Thoracic aorta (tissue), 2 donors: Measurements from ENCODE around the gene ZNF513. TPM values are rescaled to one million over a fixed set of nuclear protein-coding genes. Genes with fewer than 3 reads are reported as not detected.

Experiments used
- ATAC-seq: fragments of 150-250 bp; one replicate; pipeline ENCODE4 v1.8.0; 2017; ENCODE audit warnings: low read depth; ENCODE audit not compliant: insufficient number of reproducible peaks, low FRiP score
- DNase-seq: peaks from one replicate; pipeline ENCODE4 v3.0.0-alpha.2; 2020; ENCODE audit warnings: low spot score
- H3K27ac ChIP-seq, 2 donors: fragments of 200-600 bp; sonication (generic); 1 replicate in 1 of 2; 2 replicates in 1 of 2; pipeline ENCODE4 v1.5.1; 2016; ENCODE audit warnings: mild to moderate bottlenecking in 2 of 2, moderate library complexity in 2 of 2
- H3K27me3 ChIP-seq: fragments of 200-600 bp; sonication (generic); replicated peaks from 2 replicates; pipeline ENCODE4 v1.6.0; 2016; ENCODE audit warnings: mild to moderate bottlenecking; ENCODE audit not compliant: insufficient read depth
- H3K36me3 ChIP-seq: fragments of 200-600 bp; sonication (generic); one replicate; pipeline ENCODE4 v1.5.1; 2016
- H3K4me1 ChIP-seq, 2 donors: fragments of 200-600 bp; sonication (generic); 1 replicate in 1 of 2; 2 replicates in 1 of 2; pipeline versions ENCODE4 v1.5.1 to v1.6.0; 2016; ENCODE audit warnings: low read depth in 2 of 2, mild to moderate bottlenecking in 1 of 2; ENCODE audit not compliant: control insufficient read depth in 1 of 2
- H3K4me3 ChIP-seq: fragments of 200-600 bp; sonication (generic); 2 replicates; pipeline ENCODE4 v1.5.1; 2016; ENCODE audit warnings: mild to moderate bottlenecking
- H3K9me3 ChIP-seq: fragments of 200-600 bp; sonication (generic); 2 replicates; pipeline ENCODE4 v1.5.1; 2016
- total RNA-seq, 2 donors: library from RNA; depleted of rRNA; stranded (reverse); fragments of >200 nt; gene quantifications; one replicate each; pipeline versions ENCODE4 v1.1.0 to v1.2.3, GENCODE V29; 2016
- TF ChIP-seq, protein P1 (sequence below): fragments of 200-600 bp; sonication (generic); IDR thresholded peaks from one replicate; pipeline ENCODE4 v1.5.1; 2019; ENCODE audit warnings: antibody characterized with exemption

The ZNF513 gene
- total RNA-seq, 2 donors from 2014 or later = 10.7 to 10.9 TPM

- ATAC-seq (no peak), DNase-seq (no peak)
- Histone ChIP-seq H3K36me3 (no peaks in the 10 kb centered on the region), H3K27ac (no peak overlapping the region), H3K4me1 (peaks cover 12 to 17% of the 10 kb centered on the region in 2 donors), H3K27me3 (no peaks in the 10 kb centered on the region), H3K9me3 (no peaks in the 10 kb centered on the region), H3K4me3 (no peak overlapping the region)
- TF ChIP-seq, protein P1, sequence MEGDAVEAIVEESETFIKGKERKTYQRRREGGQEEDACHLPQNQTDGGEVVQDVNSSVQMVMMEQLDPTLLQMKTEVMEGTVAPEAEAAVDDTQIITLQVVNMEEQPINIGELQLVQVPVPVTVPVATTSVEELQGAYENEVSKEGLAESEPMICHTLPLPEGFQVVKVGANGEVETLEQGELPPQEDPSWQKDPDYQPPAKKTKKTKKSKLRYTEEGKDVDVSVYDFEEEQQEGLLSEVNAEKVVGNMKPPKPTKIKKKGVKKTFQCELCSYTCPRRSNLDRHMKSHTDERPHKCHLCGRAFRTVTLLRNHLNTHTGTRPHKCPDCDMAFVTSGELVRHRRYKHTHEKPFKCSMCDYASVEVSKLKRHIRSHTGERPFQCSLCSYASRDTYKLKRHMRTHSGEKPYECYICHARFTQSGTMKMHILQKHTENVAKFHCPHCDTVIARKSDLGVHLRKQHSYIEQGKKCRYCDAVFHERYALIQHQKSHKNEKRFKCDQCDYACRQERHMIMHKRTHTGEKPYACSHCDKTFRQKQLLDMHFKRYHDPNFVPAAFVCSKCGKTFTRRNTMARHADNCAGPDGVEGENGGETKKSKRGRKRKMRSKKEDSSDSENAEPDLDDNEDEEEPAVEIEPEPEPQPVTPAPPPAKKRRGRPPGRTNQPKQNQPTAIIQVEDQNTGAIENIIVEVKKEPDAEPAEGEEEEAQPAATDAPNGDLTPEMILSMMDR = no peak
Measured at GRCh38 chr2:27351802-27352598, 28.5 kb downstream of the ZNF513 start.

- H3K4me1 ChIP-seq = peaks cover 7 to 10% of the 10 kb centered on the region in 2 donors
- H3K27ac ChIP-seq = no peak overlapping the region
- TF ChIP-seq, protein P1 = no peak
- H3K4me3 ChIP-seq = no peak overlapping the region
- DNase-seq (no peak), ATAC-seq (no peak)
- H3K9me3 ChIP-seq = no peaks in the 10 kb centered on the region
- H3K36me3 ChIP-seq = no peaks in the 10 kb centered on the region
- H3K27me3 ChIP-seq = no peaks in the 10 kb centered on the region
Measured at GRCh38 chr2:27350106-27350693, 30.3 kb downstream of the ZNF513 start.

DNA sequence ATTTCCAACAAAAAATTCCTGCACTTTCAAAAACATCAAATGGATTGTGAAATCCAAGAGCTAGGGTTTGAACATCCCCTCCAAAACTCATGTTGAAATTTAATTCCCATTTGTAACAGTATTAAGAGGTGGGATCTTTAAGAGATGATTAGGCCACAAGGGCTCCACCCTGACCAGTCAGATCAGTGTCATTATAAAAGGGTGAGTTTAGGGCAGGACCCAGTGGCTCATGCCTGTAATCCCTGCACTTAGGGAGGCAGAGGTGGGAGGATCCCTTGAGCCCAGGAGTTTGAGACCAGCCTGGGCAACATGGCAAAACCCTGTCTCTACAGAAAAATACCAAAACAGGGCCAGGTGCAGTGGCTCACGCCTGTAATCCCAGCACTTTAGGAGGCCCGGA, 32.9 kb downstream of the ZNF513 start:
- DNase-seq (no peak), ATAC-seq (no peak)
- TF ChIP-seq, protein P1 = no peak
- Histone ChIP-seq H3K4me1 (no peaks in the 10 kb centered on the region), H3K27ac (no peak overlapping the region), H3K4me3 (no peak overlapping the region), H3K9me3 (no peaks in the 10 kb centered on the region), H3K27me3 (no peaks in the 10 kb centered on the region), H3K36me3 (peaks cover 1% of the 10 kb centered on the region)

GRCh38 chr2:27336173-27336572, 44.4 kb downstream of the ZNF513 start:
- Histone ChIP-seq H3K36me3 (peaks cover 52% of the 10 kb centered on the region), H3K27ac (no peak overlapping the region), H3K9me3 (no peaks in the 10 kb centered on the region), H3K4me3 (no peak overlapping the region), H3K4me1 (no peaks in the 10 kb centered on the region), H3K27me3 (no peaks in the 10 kb centered on the region)
- TF ChIP-seq, protein P1 = no peak
- DNase-seq (no peak), ATAC-seq (no peak)

- ATAC-seq (no peak), DNase-seq (no peak)
- H3K4me1 ChIP-seq = no peaks in the 10 kb centered on the region
- no peaks in the 10 kb centered on the region for H3K9me3 ChIP-seq
- no peak overlapping the region for H3K27ac ChIP-seq
- peaks cover 46% of the 10 kb centered on the region for H3K36me3 ChIP-seq
- H3K27me3 ChIP-seq = no peaks in the 10 kb centered on the region
- TF ChIP-seq, protein P1 = no peak
- no peak overlapping the region for H3K4me3 ChIP-seq
Measured at GRCh38 chr2:27335311-27335710, 45.2 kb downstream of the ZNF513 start.

Other genes starting within 250 kb of the ZNF513 start
- 10 to 100 TPM; 64.3 to 92.3 TPM for gene PREB, start 246.1 kb downstream of the ZNF513 start, total RNA-seq
- not detected for gene PRR30, start 241.3 kb downstream of the ZNF513 start, total RNA-seq
- not detected for gene TCF23, start 231.7 kb downstream of the ZNF513 start, total RNA-seq
- gene ATRAID, start 168.7 kb downstream of the ZNF513 start, total RNA-seq = 100 to 1,000 TPM in 1 of 2 donors, 10 to 100 TPM in 1; 90.0 to 174 TPM
- 10 to 100 TPM; 26.0 to 51.2 TPM for gene SLC5A6, start 168.5 kb downstream of the ZNF513 start, total RNA-seq
- 10 to 100 TPM; 16.2 to 25.0 TPM for gene CAD, start 163.4 kb downstream of the ZNF513 start, total RNA-seq
- gene SLC30A3, start 117.7 kb downstream of the ZNF513 start, total RNA-seq = 1 to 10 TPM; 4.4 to 8.5 TPM
- gene DNAJC5G, start 105.3 kb downstream of the ZNF513 start, total RNA-seq = under 1 TPM in 1 of 2 donors, not detected in 1; 0.68 TPM
- gene TRIM54, start 98.3 kb downstream of the ZNF513 start, total RNA-seq = 1 to 10 TPM in 1 of 2 donors, under 1 TPM in 1; 0.41 to 2.5 TPM
- 1 to 10 TPM in 1 of 2 donors, not detected in 1; 1.8 TPM for gene UCN, start 72.3 kb downstream of the ZNF513 start, total RNA-seq
- gene MPV17, start 57.6 kb downstream of the ZNF513 start, total RNA-seq = 10 to 100 TPM; 58.1 to 68.1 TPM
- 10 to 100 TPM; 56.6 to 58.8 TPM for gene GTF3C2, start 24.0 kb downstream of the ZNF513 start, total RNA-seq
- gene EIF2B4, start 10.4 kb downstream of the ZNF513 start, total RNA-seq = 10 to 100 TPM; 31.5 to 55.4 TPM
- gene SNX17, start 10.1 kb downstream of the ZNF513 start, total RNA-seq = 100 to 1,000 TPM in 1 of 2 donors, 10 to 100 TPM in 1; 84.4 to 133 TPM
- gene PPM1G, start 28.9 kb upstream of the ZNF513 start, total RNA-seq = 10 to 100 TPM; 50.2 to 50.4 TPM
- gene NRBP1, start 47.9 kb upstream of the ZNF513 start, total RNA-seq = 10 to 100 TPM; 61.5 to 77.7 TPM
- under 1 TPM in 1 of 2 donors, not detected in 1; 0.68 TPM for gene KRTCAP3, start 61.6 kb upstream of the ZNF513 start, total RNA-seq
- gene IFT172, start 109.0 kb upstream of the ZNF513 start, total RNA-seq = 10 to 100 TPM; 33.0 to 45.6 TPM
- gene FNDC4, start 114.5 kb upstream of the ZNF513 start, total RNA-seq = 10 to 100 TPM; 32.9 to 37.1 TPM
- gene GCKR, start 116.1 kb upstream of the ZNF513 start, total RNA-seq = 1 to 10 TPM; 1.8 to 5.7 TPM
- 10 to 100 TPM; 16.8 to 62.5 TPM for gene ZNF512, start 202.3 kb upstream of the ZNF513 start, total RNA-seq
- 1 to 10 TPM; 1.9 to 2.5 TPM for gene CCDC121, start 248.3 kb upstream of the ZNF513 start, total RNA-seq
- gene GPN1, start 248.3 kb upstream of the ZNF513 start, total RNA-seq = 10 to 100 TPM; 19.0 to 22.3 TPM